GM12875 (cell line): Measurements from ENCODE around the gene TMEM125.

Experiments
- H3K4me3 ChIP-seq: one replicate; pipeline ENCODE4 v1.5.1; 2011; ENCODE audit warnings: low read depth, low read length, control low read depth
- CTCF ChIP-seq: IDR thresholded peaks from 2 replicates; pipeline ENCODE4 v1.5.1; 2011; ENCODE audit warnings: low read depth, mild to moderate bottlenecking, control low read depth, inconsistent platforms, low read length, moderate library complexity, borderline replicate concordance; ENCODE audit not compliant: insufficient read depth

TMEM125 gene

GRCh38 chr1:43279666-43280065 is 9.9 kb downstream of the TMEM125 start:
- H3K4me3 ChIP-seq = no peak overlapping the region
- TF ChIP-seq CTCF = no peak

- no peak for TF ChIP-seq CTCF
Measured at GRCh38 chr1:43280692-43281091, 10.9 kb downstream of the TMEM125 start.

GRCh38 chr1:43282220-43283195 is 12.7 kb downstream of the TMEM125 start:
- H3K4me3 ChIP-seq = no peak overlapping the region
- TF ChIP-seq CTCF = no peak

More at GRCh38 chr1:43280692-43281091, 10.9 kb downstream of the TMEM125 start:
- no peak overlapping the region for H3K4me3 ChIP-seq

- TF ChIP-seq CTCF = no peak
Measured at GRCh38 chr1:43284065-43284464, 14.3 kb downstream of the TMEM125 start.

GRCh38 chr1:43284546-43285110 is 14.8 kb downstream of the TMEM125 start:
- H3K4me3 ChIP-seq = no peak overlapping the region

More at GRCh38 chr1:43284065-43284464, 14.3 kb downstream of the TMEM125 start:
- no peak overlapping the region for H3K4me3 ChIP-seq

GRCh38 chr1:43285269-43285990 is 15.6 kb downstream of the TMEM125 start, which contains the start of gene C1orf210:
Gene C1orf210, minus strand, starts transcription at chr1:43285581. Its CDS starts 2,311 bp downstream, at chr1:43283270.
- TF ChIP-seq CTCF = no peak
- H3K4me3 ChIP-seq = no peak within 1 kb of the TSS

More at GRCh38 chr1:43284546-43285110, 14.8 kb downstream of the TMEM125 start:
- no peak for TF ChIP-seq CTCF
